G401.6 (cell line): Measurements from ENCODE around the gene LHX4.
A peak's percentile ranks its signal among the peaks of the same experiment; 100 is the strongest.

Experiments used
- FAIRE-seq: peaks from 2 replicates; lab custom pipeline; 2012; peaks lifted over from hg19 to GRCh38; lab: Jason Lieb, UNC

Gene LHX4

DNA sequence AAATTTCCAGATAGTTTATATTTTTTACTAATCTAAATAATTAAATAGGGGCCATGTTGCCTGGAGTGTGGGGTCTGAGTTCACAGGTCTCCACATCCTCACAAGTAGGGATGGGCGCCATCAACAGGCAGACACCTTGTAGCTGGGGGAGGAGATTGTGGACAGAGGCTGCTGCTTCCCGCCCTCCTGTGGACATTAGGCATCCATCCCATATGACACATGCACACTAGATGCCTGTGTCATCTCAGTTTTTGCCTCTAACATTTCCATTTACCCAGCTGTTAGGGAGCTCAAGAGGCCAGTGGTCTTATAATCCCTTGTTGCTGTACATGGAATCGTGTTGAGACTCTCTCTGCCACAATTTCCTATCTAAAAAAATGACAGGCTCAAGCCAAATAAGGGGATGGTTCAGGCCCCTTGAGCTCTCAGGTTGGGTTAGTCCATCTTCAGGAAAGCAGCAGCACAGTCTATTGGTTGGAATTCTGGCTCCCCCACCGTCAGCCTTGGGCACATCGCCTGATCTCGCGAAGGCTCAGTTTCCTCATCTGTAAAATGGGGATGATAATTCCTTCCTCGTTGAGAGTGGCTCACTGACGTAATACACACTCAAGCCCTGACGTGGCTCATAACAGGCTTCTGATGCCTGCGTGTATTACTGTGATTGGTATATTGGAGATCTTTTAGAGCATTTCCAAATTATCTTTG, 13.6 kb downstream of the LHX4 start:
- FAIRE-seq, result no peak

DNA sequence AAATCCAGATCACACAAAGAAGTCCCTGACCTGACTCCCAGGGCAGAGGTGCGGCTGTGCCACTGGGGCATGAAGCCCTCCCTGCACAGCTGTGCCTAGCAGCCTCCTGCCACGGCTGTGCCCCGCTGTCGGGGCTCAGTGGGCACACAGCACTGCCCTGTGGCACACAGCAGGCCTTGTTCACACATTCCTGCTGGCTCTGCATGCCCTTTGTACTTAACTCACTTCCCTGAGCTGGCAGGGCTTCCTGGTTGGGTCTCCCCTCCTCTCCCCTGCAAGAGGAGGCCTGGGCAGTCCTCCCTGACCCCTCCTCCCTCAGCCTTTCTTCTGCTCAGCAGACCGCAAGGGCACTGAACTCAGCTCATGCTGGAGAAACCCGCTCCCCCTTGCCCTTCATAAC, 14.8 kb downstream of the LHX4 start:
- FAIRE-seq, result no peak

DNA sequence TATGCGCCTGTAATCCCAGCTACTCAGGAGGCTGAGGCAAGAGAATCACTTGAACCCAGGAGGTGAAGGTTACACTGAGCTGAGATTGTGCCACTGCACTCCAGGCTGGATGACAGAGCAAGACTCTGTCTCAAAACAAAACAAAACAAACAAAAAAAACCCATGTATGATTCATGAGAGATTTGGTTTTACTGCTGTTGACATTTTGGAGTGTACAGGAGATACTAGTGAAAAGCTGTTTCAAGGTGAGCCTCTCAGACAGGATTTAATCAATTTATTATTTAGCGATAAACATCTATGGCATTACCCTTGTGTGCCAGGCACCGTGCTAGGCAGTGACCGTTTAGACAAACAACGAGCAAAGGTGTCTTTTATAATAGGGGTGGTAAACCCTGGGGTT, 16.5 kb downstream of the LHX4 start:
- no peak for FAIRE-seq

DNA sequence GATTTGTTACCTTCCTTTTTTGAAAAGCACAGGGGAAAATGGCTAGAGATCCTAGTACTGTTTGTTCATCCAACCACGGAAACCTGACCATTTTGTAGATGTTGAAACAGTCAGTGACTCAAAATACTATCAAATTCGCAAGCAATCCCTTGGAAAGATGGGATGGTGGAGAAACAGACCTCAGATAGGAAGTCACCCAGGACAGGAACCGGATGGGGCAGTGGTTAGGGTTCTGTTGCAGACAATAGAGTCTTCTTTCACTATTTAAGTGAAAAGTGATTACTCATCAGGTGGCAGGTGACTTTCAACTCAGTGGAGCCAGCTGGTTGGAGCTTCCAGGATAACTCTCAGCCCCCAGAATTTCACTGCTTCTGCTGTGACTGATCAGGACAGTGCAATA, 17.0 kb downstream of the LHX4 start:
- FAIRE-seq, result no peak

DNA sequence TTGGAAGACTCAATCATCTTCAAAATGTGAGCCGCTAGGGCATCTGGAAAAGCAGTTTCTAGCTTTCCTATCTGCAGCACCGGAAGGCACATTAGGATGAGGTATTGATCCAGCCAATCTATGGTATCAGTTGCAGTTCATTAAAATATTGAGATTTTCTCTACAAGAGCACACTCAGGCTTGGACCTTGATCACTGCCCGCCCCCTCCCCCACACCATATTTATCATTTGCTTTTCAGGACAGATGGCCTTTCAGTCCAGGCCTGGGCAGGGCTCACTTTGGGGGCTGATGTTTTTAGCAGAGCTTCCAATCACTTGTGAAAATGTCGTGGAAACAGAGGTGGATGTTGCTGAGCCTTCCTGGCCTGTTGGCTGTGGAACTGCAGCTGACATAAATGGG, 17.5 kb downstream of the LHX4 start:
- no peak for FAIRE-seq

DNA sequence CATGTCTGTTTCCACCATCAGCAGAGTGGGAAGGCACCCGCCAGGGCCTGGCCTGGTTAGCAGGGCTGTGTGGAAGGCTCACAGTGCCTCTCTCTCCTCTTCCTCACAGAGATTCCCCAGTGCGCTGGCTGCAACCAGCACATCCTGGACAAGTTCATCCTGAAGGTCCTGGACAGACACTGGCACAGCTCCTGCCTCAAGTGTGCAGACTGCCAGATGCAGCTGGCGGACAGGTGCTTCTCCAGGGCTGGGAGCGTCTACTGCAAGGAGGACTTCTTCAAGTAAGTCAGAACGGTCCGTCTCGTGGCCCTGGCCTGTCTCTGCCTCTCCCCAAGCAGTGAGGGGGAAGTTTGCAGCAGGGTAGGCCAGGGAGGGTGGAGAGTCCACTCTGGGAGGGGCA, 18.1 kb downstream of the LHX4 start:
- FAIRE-seq, result no peak

DNA sequence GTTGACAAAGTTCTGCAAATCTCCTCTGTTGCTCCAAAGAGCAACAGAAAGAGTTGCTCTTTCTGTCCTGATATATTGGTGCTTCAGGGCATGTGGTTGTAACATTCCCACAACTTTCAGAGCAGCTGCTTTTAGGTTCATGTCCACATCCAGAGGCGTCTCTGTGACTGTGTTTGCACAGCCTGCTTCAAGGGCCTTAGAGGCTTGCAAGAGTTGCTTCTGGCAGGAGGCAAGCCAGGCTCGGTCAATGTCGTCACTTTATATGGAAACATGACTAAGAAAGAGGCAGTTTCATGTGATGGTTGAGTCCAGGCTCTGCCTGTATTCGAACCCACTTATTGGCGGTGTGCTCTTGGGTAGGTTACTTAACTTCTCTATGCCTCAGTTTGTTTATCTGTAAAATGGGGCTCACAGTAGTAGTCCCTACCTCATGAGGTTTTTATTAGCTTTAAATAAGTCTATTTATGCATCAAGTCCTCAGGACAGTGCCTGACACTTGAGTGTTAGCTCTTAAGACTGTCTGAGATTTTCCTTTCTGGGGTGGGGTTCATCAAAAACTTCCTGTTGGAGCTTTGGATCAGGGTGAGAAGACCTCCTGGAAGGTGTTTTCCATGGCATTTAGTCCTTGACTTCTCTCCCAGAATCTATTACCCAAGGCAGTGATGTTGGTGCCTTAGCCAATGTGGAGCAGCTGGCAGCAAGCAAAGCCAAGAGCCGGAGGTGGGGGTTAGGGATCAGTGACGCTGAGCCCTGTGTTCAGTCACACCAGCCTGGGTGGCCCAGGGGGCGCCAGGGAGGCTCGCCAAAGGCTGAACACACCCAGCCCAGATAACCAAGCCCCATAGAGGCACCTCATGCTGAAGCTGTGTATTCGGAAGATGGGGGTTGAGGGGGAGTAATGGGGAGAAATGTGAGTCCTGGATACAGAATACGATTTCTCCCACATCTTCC, 18.9 kb downstream of the LHX4 start:
- FAIRE-seq, result no peak

DNA sequence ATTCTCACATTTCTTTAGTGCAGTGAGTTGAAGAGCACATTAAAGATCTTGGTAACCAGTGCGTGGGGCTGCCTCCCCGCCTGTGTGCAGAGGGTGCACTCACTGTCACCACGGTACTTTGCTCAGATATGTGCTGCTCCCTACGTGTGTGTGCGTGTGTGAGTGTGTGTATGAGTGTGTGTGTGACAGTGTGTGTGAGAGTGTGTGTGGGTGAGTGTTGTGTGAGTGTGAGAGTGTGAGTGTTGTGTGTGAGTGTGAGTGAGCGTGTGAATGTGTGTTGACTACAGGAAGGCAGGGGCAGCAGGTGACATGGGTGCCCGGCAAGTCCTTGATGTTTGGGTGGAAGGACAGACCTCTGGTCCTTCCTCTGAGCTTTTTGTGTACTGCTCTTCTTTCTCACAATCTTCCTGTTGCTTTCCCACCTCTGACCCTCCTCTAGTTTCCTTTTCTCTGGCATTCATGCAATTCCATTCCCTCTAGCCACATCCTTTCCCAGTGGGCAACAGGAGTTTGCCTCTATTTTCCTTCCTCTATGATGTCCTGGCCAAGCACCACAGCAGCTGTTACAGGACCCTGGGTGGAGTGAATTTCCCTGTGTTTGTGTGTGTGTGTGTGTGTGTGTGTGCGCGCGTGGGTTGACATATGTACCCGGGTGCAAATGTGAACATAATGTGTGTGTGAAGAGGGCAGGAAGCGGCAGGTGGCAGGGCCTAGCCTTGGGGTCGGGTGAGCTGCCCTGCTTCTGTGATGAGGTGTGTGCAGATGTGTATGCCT, 19.8 kb downstream of the LHX4 start:
- no peak for FAIRE-seq

DNA sequence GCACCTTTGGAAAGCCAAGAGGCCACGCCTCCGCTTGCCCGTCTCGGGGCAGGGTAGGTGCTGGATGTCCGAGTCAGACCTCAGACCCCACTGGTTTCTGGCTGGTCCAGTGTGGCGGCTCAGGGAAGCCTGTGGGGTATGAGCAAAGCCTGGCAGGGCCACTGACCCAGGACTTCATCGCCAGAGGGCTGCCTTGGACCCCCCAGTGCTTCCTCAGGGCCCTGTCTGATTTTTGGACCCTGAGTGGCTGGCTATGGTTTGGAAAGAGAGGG, 20.4 kb downstream of the LHX4 start:
- FAIRE-seq, result no peak

DNA sequence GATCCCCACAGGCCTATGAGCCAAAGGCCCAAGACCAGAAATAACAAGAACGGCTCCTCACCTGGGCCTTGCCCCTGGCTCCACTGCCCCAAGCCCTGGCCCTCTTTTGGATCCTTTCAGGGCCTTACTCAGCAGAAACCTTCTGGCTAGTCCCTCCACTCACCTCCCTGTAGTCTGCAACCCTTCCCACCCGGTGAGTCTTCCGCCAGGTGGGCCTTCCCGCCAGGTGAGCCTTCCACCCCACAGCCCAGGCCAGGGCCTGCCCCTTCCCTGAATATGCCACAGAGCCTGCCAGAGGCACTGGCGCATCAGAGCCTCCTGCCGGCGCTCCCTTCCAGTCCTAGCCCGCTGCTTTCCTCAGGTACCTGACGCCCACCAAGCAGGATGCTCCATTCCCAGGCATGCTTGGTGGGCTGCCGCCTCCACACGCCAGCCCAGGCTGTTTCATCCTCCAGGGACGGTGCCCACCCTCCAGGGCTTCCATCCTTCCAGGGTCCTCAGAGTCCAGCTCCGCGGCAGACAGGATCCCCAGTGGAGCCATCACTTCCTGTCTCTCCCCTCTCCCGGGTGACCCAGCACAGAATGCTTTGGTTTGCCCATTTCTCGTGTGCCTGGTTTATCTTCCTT, 20.9 kb downstream of the LHX4 start:
- FAIRE-seq, result no peak

DNA sequence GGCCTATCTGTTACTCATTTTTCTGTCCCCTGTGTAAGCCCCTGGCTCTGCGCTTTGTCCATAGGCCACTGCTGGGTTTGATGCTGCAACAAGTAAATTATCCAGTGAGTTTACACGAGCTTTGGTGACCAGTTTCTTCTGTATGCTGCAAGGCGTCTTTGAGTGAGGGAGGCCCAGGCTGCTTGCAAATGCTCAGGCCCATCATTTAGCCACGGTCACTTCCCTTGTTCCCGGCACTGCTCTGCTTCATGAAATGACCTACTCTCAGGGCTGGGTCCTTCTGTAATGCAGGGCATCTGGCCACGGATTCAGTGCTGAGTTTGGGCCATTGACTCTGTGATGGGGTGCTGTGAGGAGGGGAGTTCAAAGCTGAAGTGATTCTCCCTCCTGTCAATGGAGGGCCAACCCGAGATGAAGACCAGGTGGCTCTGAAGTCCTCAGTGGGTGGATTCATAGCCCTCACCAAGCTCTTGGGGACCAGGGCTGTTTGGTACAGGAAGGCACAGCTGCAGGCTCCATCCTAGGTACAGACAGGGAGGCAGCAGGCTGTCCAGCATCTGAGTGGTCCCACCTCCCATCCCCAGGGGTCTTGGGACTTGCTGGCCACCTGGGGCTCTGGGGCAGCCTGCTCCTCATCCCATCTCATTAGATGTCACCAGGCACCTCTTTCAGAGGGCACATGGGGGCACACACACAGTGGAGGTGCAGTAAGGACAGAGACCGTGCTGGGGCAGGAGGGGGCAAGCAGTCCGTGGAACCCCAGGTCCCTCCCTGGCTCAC, 21.7 kb downstream of the LHX4 start:
- FAIRE-seq, result no peak

DNA sequence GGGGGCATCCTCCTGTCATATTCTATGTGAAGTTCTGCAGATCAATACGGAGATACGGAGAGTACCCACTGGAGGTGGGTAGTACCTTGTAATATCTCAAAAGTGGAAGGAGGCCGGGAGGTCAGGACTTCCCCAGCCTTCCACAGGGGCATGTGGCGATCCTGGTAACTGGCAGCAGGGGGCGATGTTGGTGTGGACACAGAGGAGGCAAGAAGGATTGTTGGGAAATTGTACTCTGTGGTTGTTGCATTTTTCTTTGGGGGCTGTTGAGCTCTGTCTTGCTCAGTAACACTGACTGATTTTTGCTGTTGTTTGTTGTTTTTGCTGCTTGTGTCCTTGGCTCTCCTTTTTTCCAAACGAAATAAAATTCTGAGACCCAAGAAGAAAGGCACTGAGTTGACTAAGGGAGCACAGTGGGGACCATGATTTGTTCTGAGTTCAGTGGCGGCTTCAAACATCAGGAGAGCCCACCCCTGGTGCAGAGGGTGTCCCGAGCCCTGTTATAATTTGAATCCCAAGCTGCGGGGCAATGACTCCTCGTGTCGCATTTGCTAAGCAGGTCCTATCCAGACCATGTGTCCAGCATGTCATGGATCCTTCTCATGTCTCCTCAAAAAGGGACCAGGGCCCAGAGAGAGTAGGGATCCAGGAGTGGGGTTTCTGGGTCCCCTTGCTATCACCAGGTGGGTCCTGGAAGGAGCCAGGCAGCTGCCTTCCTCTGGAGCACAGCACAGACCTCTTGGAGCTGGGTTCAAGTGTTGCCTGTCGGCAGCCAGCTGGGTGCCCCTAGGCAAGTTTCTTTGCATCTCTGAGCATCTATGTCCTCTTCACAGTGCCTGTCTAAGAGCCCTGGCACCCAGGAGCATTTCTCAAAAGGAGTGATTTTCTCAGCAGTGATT, 22.8 kb downstream of the LHX4 start:
- FAIRE-seq, result peak; percentile 84

DNA sequence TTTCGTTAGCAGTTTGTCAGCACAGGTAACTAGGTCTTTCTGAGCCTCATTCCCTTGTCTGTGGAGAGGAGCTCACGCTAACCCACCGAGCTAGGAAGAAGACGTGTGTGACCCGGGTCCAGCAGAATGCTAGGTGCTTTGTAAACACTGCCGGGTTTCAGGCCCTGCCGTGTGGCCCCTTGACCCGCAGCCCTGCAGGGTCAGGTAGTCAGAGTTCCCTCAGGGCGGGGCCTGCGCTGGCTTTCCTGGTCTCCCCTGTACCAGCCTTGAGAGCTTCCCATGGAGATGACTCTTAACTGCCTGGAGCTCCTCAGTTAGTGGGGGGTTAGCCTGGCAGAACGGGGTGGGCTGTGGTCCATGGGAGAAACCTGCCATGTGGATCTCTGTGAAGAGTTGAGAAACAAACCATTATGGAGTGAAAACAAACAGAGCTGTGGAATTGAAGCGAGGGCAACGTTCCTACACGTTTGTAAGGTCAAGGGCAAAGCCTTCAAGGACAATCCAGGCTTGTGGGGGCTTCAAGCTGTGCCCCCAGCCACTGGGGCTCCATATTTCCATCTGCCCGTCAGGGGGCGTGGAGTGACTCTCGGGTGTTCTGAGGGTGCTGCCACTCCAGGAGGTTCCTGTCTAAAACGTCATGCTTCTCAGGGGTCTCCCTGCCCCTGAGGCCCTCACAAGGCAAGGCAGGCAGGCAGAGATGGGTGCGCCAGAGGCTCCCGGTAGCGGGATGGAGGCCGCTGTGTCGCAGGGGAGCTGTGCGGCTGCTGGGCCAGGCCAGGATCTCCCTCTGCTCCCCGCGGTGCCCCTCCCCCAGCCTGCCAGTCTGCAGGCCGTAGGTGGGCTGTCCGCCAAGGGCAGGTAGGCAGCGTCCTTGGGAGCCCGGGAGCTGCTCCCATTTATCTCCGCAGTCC, 23.8 kb downstream of the LHX4 start:
- no peak for FAIRE-seq

DNA sequence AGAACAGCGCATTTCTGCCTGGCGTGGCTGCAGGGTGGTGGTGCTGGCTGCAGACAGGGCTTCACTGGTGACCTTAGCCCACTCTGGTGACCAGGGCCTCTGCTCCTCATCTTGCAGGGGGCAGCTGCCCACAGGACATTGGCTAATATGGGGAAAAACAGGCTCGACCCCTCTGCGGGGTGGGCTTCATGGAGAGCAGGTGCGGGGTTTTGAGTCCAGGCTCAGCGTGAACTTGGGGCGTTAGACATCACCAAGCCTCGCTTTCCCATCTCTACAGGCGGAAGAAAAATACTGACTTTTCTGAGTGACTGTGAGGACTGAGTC, 24.4 kb downstream of the LHX4 start:
- FAIRE-seq, result no peak

DNA sequence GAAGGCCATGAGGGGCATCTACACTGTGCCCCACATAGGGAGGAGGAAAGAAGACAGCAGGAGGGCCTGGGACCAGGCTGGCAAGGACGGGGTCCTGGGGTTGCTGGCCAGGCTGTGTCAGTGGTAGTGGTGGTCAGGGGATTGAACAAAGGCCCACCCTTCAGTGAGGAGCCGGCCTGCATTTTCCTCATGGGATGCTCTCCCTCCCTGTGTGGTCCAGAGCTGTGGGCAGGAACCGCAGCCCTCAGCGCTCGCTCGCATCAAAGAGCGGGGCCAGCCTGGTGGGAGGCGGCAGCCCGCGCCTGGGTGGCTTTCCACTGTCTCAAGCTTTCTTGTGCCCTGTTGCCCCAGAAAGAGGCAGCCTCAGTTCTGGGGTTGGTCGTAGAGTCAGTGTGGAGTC, 24.8 kb downstream of the LHX4 start:
- no peak for FAIRE-seq

DNA sequence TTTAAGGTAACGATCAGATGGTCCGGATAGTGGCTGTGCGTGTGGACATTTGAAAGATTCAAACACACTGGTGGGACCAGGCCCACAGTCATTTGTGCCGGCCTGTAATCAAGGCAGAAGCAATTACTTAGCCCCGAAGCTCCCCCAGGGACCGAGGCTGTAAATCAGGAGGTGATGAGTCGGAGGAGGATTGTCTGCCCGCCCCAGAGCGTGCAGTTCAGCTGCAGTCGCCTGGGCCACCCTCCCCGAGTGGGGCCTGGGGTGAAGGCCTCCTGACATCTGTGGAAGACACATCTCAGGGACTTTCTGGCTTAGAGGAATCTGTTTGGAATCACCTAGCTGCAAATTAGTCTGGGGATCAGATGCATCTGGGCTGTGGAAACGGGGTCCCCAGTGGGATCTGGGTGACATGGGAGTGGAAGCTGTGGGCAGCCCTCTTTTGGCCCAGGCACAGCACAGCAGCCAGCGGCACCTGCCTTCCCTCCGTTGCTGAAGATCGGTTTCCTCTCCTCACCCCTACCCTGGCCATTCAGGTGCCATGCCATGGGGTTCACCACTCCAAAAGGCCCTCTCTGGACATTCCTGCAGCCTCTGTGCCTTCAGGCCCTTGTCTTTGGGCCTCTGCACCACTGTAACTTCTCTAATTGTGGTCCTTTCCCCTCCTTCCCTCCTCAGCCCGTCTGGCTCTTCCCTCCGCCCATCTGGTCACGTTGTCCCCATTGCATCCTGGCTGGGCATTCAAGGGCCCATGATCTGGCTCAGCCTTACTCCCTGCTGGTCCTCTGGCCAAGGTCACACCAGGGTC, 25.7 kb downstream of the LHX4 start:
- no peak for FAIRE-seq

DNA sequence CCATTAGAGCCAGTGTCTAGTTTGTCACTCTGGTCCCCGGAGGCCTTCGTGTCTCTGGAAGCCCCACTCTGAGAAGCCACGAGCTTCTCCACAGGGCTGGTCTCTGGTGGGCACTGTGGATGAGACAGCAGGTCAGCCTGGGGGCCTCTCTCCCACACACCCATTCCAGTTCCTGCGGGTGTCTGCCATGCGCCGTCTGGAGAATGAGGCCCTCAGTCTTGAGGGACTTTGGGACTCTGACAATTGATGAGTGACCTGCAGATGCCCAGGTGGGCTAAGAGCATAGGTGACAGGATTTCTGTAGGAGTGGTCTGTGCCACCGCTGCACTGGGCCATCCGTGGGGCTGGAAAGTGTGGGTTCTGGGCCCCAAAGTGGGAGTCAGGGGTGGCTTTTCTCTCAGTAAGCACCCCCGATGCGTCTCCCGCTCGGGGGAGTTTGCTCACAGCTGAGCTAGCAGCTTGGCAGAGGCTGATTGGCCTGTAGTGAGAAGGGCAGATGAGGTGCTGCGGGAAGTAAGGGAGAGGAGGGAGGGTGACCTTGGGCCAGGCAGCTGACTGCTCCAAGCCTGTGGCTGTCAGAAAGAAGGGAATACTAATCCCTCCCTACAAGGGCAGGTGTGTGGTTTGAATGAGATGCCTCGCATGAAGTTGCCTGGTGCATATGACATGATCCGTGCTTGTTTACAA, 26.4 kb downstream of the LHX4 start:
- FAIRE-seq, result no peak

DNA sequence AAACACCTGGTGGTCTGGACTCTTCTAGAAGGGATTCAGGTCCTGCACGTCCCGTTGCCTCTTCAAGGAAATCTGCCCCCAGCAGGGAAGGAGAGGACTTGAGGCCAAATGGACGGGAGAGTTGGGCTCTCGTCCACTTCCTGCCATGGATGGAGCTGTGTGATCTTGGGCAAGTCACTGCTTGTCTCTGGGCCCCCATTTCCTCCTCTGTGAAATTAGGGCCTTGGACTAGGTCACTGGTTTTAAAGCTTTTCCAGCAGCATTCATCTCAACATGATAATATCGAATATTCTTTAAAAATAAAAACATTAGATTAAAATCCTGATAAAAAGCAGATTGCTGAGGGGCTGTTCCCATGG, 26.9 kb downstream of the LHX4 start:
- FAIRE-seq, result no peak

DNA sequence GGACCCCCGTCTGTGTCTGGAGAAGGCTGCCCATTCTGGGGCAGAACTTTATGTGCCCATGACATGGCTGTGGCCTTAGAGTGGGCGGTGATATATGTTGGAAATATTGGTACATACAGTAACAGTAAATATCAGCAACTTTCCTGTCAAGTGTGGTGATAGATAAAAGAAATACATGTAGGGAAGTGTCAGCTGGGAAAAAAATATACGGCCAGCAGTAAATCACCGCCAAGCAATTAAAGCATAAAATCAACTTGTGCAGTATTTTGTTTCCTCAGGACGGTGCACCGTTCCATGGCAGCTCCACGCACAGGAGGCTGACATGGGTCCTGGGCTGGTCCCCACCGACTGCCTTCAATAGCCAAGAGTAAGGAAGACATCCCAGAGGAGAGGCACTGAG, 27.4 kb downstream of the LHX4 start:
- FAIRE-seq, result no peak
